GM19324 (cell line): Measurements from ENCODE around the gene NKAIN2.
"Not testable (repeated sequence)": the region's sequence is repeated elsewhere in the genome, so short reads cannot be mapped to it uniquely, and the experiment has no call there.

ENCODE experiments used
- ATAC-seq: cut with Tn5 transposase; IDR thresholded peaks from one replicate; pipeline ENCODE4 v1.9.1; 2021; ENCODE audit warnings: mild to moderate bottlenecking, moderate library complexity; ENCODE audit not compliant: unreplicated experiment, low FRiP score

Gene NKAIN2

DNA sequence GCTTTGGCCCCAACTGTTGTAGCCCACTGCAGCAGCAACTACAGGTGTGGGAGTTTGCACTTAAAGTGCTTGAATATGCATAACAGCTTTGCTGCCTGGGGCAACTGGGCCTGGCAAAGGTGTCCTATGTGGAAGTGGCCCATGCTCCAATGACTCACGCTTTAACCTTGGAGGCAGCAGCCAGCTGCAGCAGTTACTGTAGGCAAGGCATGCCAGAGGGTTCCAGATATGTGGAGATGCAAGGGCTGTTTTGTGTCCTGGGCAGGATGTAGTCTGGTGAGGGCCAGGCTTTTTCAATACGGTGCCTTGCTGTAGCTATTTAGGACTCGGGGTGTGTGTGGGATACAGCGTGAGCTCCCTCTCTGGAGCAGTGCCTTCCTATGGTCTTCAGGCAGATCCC, 150.3 kb downstream of the NKAIN2 start:
- no peak for ATAC-seq

- no peak for ATAC-seq
Measured at GRCh38 chr6:123956492-123957139, 153.0 kb downstream of the NKAIN2 start.

DNA sequence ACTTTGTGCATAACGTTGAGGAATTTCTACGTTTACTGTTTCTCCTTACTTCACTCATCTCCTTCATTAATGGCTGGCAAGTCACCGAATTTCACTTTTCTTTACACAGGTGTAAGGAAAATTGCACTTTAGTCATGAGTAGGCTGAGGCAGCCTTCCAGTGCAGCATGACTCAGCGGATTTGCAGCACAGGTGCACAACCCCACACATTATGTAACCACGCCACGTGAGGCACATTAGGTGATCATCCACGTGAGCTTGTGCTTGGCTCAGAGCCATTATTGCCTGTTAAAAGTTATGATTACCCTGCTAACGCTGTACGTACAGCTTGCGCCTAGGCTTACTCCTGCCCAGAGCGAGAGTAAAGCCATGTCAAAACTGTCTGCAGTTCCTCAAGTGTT, 158.8 kb downstream of the NKAIN2 start:
- no peak for ATAC-seq

DNA sequence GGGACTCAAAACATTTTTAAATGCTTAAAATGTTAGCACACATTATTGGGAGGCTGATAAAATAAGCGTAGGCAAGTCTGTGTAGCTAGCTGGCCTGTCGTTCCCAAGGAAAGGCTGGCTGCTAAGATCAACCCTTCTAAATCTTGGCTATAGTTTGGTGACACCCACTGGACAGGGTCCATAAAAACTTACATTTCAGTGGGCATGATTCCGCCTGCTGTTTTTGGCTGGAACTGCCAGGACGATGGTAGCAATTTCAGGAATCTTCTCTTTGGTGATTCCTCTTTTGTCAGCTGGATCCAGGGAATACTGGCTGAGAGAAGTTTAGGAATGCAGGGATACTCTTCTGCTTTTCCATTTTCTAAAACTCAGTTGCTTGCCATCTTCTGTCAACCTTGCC, 162.2 kb downstream of the NKAIN2 start:
- no peak for ATAC-seq

- ATAC-seq, result no peak
Measured at GRCh38 chr6:123966618-123967017, 163.0 kb downstream of the NKAIN2 start.

- no peak for ATAC-seq
Measured at GRCh38 chr6:123967905-123968304, 164.2 kb downstream of the NKAIN2 start.

DNA sequence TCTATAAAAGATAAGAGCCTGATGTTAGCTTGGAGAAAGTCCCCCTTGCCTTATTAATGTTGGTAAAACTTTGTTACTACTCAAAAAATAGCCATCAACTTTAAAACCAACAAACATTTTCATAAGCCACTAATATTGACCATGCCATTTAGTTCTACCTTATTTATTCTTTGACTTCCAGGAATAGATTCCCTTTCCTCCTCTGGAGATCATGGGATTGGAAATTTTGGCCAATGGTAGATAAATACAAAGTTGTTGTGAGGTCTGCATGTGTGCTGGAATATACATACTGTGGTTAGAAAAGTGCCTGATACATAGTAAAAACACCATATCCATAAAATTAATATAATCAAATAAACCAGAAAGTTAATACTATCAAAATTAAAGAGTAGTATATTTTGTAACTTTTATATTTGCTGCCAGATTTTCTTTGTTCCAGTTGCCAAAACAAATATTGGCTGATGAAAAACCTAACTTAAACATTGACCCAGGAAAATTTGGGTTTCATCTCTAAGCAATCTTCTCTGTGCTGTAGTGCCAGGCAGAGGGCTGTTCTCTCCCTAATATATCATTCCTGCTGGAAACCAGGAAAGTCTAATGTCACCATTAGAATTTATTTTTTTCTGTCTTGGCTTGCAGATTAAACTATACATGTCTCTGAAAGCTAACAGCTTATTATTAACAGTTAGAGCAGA, 169.1 kb downstream of the NKAIN2 start:
- no peak for ATAC-seq

- no peak for ATAC-seq
Measured at GRCh38 chr6:123980311-123980710, 176.6 kb downstream of the NKAIN2 start.

- ATAC-seq, result peak; percentile 72
Measured at GRCh38 chr6:123986938-123987337, 183.3 kb downstream of the NKAIN2 start.

- ATAC-seq, result not testable (repeated sequence)
Measured at GRCh38 chr6:123989918-123990317, 186.3 kb downstream of the NKAIN2 start.

DNA sequence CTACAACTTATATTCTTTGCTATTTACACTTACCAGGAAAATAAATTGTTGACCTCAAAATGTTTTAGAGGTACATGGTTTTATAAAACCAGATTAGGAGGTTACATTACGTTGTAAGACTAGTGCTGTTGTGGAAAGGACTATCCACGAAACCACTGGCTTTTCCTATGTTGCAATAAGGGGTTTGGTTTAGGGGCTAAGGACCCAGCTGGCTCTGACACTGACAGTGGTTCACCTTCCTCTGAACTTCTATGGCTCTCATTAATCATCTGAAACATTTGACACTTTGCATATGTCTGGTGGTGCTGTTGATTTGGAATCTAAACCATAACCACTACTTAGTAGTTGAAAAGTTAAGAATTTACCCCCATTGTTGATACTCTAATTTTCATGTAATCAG, 186.7 kb downstream of the NKAIN2 start:
- no peak for ATAC-seq

GRCh38 chr6:123994168-123994567, 190.5 kb downstream of the NKAIN2 start:
- ATAC-seq, result no peak

DNA sequence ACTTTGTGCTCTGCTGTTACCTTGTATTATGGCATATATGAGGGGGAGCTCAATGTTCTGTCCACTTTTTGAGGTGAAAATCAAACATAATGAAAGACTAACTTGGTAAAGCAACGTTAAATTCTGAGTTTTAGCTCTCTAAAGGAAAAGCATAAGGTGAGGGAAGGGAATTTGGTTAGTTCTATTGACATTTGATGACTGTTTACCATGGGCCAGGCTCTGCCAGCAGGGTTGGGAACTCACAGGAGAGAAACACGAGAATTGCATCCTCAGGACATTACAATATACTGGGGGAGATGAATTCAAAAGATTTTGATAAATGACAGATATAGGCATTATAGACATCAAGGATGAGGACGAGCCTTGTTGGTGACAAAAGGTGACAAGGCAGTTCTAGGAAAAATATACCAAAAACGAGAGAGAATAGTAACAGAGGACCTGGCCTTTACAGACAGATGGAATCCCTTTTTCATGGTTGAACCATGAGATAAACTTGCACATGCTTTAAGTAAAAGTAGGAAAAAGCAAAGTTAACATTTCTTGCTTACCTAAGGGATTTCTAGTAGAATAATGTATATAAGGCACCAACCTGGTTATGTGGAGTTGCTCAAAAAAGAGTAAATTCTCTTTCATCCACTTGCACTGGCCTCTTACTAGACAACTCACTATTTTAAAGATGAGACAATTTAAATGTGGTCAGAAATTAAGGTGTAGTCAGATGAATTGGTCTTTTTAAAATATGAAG, 191.4 kb downstream of the NKAIN2 start:
- no peak for ATAC-seq

DNA sequence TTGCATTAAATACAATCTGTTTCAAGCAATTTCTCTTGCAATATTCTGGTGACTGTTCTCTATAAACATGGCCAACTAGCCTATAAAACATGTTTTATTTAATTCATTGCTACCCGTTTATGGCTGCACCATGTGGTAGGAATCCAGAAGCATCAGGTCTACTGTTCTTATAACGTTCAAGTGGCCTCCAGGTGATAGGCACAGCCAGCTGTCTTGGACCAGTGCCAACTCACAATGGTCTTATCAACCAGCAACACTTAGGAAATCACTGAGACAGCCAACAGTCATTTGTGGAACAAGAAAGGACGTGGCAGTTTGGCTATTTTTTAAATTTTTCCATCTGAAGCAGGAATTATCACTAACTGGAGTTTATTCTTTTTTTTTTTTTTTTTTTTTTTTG, 193.6 kb downstream of the NKAIN2 start:
- ATAC-seq, result no peak

DNA sequence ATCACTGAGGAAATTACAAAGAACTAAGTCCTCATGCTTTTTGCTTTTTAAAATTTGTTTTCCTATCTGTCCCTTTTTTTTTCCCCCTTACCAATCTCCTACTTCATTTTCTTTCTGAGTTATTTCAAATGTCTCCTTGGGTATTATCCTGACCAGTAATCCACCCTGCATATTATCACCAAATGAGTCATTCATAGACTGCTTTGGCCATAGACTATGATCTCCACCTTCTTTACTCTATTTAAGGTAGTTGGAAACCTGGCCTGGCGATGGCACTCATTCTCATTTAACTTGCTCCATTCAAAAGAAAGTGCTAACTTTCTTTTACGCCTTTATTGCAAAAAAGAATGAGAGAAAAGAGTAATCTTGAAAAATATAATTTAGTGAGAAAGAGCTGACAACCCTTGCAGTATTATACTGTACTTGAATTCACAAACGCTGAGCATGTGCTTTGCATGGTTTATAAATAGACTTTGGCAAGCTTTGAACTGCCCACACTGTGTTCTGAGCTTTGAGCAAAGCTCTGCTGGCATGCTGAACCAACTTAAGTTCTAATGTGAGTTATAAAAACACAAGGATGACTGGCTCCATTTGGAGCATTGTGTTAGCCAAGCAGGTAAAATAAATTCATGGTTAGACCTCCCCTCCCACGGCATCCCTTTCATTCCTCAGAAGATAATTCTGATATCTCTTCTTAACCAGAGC, 198.9 kb downstream of the NKAIN2 start:
- ATAC-seq, result no peak

DNA sequence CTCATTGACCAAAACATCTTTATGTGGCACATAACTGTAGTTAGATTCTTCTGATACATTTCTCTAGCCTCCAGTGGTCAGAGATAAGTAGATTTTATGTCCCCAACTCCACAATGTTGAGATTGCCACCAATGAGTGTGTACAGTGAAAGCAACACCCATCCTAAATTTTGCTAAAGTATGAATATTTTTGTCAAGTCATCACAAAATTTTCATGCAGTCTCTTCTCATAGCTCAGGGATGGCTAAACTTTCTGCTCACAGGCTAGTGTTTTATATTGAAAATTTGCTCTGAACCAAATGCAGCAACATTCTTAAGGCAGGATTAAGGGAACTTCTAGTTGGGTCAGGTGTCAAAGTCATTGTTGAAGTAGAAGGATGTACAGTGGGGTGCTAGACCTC, 203.6 kb downstream of the NKAIN2 start:
- no peak for ATAC-seq

DNA sequence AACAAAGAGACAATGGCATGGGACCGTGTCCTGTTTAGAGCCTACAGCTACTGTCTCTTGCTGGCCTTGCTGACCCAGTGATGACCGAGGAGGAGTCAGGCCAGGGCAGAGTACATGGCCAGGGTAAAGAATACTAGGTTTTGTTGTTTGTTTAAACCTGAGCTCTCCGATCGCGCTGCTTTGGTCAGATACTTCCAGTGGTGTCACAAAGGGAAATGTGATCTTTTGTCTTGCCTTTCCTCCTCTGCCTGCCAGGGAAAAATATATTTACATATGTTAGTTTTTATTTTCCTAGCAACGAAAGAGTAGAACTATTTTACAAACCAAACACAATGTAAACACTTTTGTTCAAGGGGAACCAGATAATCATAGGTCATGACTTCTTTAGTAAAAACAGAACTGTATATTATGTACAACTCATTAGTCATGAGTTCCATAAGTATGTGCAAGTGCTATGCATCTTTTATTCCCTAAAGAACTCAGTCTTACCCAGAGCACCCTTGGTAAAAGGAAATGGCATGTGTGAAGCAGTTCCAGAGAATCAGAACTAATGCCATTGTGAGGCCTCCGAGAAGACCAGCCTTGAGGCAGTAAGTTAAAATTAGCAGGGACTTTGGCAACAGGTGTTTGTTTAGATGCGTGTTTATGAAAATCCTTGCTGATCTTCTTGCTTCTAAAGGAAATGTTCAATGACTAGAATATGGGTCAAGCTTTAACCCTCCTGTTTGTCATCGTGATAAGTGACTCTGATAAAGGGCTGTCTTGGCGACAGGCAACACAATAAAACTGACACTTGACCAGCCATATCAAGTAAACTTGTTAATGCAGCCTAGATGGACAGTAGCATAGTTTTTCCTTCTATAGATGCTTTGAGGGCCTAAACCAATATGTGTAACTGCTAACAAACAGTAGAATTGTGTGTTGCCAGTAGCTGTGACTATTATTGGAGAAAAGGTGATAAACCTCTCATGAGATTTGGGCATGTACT, 204.6 kb downstream of the NKAIN2 start:
- no peak for ATAC-seq

GRCh38 chr6:124008988-124009765, 205.5 kb downstream of the NKAIN2 start:
- no peak for ATAC-seq

GRCh38 chr6:124010574-124010973, 206.9 kb downstream of the NKAIN2 start:
- ATAC-seq, result no peak
